Measurements from ENCODE around the gene PLB1.

DNA sequence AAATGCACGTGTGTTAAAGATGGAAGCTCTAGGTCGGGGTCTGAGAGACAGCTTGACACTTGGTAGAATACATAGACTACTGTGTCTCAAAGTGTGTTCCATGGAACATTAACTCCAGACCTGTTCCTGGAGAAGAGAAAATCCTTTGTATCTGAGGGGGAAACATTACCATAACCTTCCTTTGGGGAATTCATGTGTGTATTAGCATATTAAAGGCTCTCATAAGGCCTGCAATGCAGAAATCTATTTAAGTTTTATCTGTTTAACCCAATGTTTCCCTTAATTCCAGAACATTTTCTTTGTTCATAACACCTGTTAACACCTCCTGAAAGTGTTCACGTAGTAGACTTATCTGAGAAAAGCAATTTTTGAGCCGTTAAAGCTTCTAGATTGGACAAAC lies 99.5 kb downstream of the PLB1 start:
- TF ChIP-seq, protein P1, sequence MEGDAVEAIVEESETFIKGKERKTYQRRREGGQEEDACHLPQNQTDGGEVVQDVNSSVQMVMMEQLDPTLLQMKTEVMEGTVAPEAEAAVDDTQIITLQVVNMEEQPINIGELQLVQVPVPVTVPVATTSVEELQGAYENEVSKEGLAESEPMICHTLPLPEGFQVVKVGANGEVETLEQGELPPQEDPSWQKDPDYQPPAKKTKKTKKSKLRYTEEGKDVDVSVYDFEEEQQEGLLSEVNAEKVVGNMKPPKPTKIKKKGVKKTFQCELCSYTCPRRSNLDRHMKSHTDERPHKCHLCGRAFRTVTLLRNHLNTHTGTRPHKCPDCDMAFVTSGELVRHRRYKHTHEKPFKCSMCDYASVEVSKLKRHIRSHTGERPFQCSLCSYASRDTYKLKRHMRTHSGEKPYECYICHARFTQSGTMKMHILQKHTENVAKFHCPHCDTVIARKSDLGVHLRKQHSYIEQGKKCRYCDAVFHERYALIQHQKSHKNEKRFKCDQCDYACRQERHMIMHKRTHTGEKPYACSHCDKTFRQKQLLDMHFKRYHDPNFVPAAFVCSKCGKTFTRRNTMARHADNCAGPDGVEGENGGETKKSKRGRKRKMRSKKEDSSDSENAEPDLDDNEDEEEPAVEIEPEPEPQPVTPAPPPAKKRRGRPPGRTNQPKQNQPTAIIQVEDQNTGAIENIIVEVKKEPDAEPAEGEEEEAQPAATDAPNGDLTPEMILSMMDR (IDR thresholded peaks at IDR 0.05; ENCODE audit: low read length) = no peak
- TF ChIP-seq EZH2phosphoT487 (IDR thresholded peaks at IDR 0.05; ENCODE audit: low read length) (no peak), EZH2 (optimal IDR thresholded peaks at IDR 0.05; ENCODE audit: low read depth, low read length) (no peak)

Measured in MM.1S (cell line).